Urothelium cell line (cell line): ENCODE data around the gene BDP1.
"Not testable (repeated sequence)": the region's sequence is repeated elsewhere in the genome, so short reads cannot be mapped to it uniquely, and the experiment has no call there.

Experiments used
- DNase-seq: peaks from one replicate; pipeline ENCODE4 v3.0.0; 2011; ENCODE audit warnings: low spot score, mixed read lengths
- FAIRE-seq: peaks from 2 replicates; lab custom pipeline; 2011; peaks lifted over from hg19 to GRCh38; lab: Jason Lieb, UNC

Gene BDP1

DNA sequence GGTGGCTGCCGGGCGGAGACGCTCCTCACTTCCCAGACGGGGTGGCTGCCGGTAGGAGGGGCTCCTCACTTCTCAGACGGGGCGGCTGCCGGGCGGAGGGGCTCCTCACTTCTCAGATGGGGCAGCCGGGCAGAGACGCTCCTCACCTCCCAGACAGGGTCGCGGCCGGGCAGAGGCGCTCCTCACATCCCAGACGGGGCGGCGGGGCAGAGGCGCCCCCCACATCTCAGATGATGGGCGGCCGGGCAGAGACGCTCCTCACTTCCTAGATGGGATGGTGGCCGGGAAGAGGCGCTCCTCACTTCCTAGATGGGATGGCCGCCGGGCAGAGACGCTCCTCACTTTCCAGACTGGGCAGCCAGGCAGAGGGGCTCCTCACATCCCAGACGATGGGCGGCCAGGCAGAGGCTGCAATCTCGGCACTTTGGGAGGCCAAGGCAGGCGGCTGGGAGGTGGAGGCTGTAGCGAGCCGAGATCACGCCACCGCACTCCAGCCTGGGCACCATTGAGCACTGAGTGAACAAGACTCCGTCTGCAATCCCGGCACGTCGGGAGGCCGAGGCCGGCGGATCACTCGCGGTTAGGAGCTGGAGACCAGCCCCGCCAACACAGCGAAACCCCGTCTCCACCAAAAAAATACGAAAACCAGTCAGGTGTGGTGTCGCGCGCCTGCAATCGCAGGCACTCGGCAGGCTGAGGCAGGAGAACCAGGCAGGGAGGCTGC lies 96.7 kb downstream of the BDP1 start:
- DNase-seq, FAIRE-seq: not testable (repeated sequence)

GRCh38 chr5:71563161-71563560 lies 107.7 kb downstream of the BDP1 start:
- no peak for FAIRE-seq

GRCh38 chr5:71564895-71565294 lies 109.4 kb downstream of the BDP1 start:
- FAIRE-seq (no peak), DNase-seq (no peak)

More at GRCh38 chr5:71563161-71563560, 107.7 kb downstream of the BDP1 start:
- DNase-seq: no peak

DNA sequence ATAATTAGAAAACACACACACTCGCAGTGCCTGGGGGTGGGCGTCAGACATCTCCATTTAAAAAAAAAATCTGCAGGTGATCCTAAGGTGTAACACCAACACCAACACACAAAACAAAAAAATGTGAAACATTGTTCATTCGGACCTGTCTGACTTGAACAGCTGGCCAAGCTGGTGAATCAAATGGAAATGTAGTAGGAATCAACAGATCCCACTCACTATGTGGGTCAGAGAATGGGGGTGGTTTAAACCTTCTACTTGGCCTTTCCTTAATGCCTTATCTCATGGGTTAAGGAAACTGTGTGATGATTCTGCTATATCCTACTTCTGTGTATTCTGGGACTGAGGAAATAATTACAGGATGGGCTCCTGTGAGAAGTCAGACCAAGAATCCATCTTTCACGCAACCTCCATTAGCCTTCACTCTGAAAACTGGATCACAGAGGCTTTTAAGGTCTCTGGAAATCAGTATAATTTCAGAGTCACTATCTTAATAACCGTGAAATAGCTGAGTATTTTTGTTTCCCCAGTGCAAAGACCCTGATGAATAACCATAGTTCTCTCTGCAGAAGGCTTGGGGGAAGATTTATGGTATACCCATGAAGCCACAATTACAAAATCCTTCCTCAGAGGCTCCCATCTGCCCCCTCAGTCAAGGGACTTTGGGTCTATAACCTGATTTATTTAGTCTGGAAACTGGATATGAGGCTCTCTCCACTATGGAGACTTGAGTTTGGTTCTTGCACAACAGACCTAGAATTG lies 114.5 kb downstream of the BDP1 start:
- DNase-seq (no peak), FAIRE-seq (no peak)

GRCh38 chr5:71571811-71572210 lies 116.4 kb downstream of the BDP1 start:
- not testable (repeated sequence) for DNase-seq, FAIRE-seq

GRCh38 chr5:71573591-71573990 lies 118.1 kb downstream of the BDP1 start:
- DNase-seq (no peak), FAIRE-seq (no peak)

GRCh38 chr5:71575588-71575987 lies 120.1 kb downstream of the BDP1 start:
- DNase-seq, FAIRE-seq: not testable (repeated sequence)

DNA sequence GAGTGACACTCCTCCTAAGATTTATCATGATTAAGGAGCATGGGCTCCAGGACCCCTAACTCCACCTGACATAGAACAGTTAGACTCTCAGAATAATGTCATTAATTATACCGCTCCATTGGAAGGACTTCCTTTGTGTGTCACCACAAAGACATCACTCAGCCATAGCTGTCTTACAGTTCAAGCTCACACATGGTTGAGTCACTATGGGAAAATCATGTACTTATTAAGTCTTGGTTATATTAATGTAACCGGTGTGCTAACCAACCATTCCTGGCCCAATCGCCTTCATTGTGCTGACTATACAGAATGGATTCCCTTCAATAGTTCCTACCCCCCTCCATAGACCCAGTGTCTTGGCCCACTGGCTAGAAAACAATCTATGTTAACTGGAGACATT lies 120.8 kb downstream of the BDP1 start:
- no peak for DNase-seq
- FAIRE-seq: no peak

DNA sequence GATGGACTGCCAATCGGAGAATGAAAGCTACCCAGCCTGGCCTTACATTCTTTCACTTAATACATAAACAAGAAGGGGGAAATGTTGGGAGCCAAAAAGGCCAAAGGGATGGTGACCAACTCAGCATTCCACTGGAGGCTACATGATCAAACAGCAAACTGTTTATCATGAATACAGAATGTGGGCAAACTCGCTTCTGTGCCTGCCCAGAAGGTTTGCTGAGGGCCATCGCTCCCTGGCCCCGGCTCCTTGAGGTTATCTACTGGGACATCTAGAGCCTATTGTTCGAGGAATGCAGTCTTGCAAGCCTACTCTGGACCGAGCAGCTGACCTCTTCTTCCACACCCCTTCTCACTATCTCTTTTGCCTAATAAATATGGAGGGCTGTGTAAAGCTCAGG lies 122.4 kb downstream of the BDP1 start:
- not testable (repeated sequence) for FAIRE-seq, DNase-seq

GRCh38 chr5:71582945-71583584 lies 127.6 kb downstream of the BDP1 start:
- FAIRE-seq: no peak
- DNase-seq: no peak

DNA sequence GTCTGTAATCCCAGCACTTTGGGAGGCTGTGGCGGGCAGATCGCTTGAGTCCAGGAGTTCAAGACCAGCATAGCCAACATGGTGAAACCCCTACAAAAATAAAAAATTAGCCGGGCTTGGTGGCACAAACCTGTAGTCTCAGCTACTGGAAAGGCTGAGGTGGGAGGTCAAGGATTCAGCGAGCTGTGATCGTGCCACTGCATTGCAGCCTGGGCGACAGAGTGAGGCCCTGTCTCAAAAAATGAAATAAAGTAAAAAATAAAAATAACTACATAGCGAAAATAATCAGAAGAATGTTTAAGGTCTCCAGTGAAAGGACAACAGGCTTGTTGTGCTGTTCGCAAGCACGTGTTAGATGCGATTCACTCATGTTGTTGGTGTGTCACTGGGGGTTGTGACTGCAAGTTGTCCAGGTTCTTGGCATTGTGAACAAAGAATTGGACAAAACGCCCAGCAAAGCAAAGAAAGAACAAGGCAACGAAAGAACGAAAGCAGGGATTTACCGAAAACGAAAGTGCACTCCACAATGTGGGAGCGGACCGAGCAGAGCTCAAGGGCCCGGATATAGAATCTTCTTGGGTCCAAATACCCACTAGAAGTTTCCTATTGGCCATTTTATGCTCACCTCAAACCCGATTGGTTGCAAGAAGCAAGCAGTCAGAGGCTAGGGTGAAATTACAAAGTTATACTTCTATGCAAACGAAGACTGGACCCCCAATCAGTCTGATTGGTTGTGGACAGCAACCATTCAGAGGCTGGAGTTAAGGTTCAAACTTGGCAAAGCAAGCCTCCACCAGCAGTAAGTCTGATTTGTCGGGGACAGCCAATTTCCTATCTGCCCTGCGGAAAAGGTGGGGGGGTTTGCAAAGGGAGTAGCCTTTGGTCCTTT lies 130.8 kb downstream of the BDP1 start:
- no peak for FAIRE-seq
- DNase-seq: peak; percentile 18

- peak; percentile 73 for FAIRE-seq
- DNase-seq: peak; percentile 97
Observed at GRCh38 chr5:71586941-71587765, 131.7 kb downstream of the BDP1 start, which contains the start of gene MCCC2. Gene MCCC2 (plus strand): TSS chr5:71587340. CDS start chr5:71587426, 86 bp downstream.

- no peak for FAIRE-seq
- no peak for DNase-seq
Observed at GRCh38 chr5:71587766-71588532, 132.5 kb downstream of the BDP1 start.

DNA sequence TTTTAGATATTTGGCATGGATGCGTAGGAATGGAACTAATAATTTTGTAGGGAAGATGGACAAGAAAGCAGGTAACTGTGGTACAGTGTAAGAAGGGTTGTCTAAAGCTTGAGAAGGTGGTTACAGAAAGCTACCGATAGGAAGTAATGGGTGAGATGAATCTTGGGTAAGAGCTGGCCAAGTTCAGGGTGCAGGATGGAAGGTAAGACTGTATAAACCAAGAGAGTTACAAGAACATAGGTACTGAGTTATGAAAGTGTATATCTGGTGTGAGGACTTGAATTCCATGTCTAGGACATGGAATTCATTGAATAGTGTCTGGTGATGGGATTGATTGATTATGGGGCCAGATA lies 133.1 kb downstream of the BDP1 start:
- FAIRE-seq (no peak), DNase-seq (no peak)

- no peak for DNase-seq
- no peak for FAIRE-seq
Observed at GRCh38 chr5:71589903-71590302, 134.5 kb downstream of the BDP1 start.

DNA sequence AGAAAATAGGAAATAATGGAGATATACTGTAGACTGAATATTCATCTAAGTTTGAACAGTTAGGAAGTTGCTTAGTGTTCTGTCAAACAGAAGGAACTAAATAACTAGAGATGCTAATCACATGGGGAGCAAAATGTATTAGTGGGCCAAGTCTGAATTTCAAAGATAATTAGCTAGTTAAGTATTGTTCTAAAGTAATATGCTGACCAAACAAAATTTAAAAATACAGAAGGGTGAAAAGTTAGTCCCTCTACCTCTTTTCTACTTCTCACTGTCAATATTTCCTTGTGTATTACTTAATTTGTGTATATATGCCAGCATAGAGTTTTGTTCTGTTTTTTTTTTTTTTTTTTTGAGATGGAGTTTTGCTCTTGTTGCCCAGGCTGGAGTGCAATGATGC lies 135.6 kb downstream of the BDP1 start:
- FAIRE-seq (no peak), DNase-seq (no peak)

DNA sequence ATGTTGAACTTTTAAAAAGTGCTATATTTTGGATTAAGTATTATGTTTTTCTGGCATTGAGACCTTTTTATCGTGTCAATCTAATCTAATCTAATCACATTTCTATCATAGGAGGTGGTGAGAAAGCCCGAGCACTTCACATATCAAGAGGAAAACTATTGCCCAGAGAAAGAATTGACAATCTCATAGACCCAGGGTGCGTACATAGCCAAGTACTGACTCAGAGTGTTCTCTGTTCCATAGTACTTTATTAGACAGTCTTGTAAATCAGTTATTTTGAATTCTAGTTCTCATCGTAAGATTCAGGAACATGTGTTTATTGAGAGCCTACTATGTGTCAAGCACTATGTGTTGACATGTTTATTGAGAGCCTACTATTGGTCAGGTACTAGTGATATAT lies 140.7 kb downstream of the BDP1 start:
- no peak for FAIRE-seq
- no peak for DNase-seq

- FAIRE-seq: no peak
- no peak for DNase-seq
Observed at GRCh38 chr5:71597001-71597400, 141.6 kb downstream of the BDP1 start.

DNA sequence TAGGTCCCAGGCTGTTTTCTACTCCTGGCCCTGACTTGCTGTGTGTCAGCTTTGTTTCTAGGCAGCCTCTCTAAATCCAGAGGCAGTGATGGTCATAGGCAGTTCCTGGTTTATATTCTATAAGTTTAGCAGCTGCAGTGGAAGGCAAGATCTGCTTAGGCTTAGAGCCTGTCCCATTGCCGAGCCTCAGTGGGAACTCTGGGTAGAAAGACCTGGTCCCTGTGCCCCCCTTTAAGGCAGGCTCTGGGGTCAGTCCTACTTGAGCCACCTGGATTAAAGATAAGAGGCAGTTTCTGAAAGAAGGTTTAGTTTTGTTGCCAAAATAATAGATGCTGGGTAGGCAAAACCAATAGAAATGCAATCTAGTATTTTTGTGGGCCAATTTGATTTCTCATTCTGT lies 145.3 kb downstream of the BDP1 start:
- no peak for FAIRE-seq
- no peak for DNase-seq
